OCI-LY7 (cell line): ENCODE data around the gene SMARCA2. TPM values are rescaled to one million over a fixed set of nuclear protein-coding genes. Genes with fewer than 3 reads are reported as not detected.

Experiments used
- BruUV-seq: library from RNA; stranded (reverse); fragments of 400-500 nt; replicated peaks from 2 replicates; lab custom pipeline; 2021; lab: Mats Ljungman, UMichigan
- CTCF ChIA-PET: fragments of 300-600 bp; sonication (Branson Sonifier 250); formaldehyde crosslinking; loops from one replicate; lab custom pipeline; 2022; ENCODE audit warnings: antibody characterized with exemption; ENCODE audit not compliant: unreplicated experiment; lab: Charles Lee
- POLR2A ChIA-PET: fragments of 300-600 bp; sonication (Branson Sonifier 250); formaldehyde crosslinking; loops from one replicate; lab custom pipeline; 2022; ENCODE audit warnings: antibody characterized with exemption; lab: Charles Lee
- DNase-seq: peaks from one replicate; pipeline ENCODE4 v3.0.0-alpha.2; 2015; ENCODE audit warnings: low spot score
- H2AFZ ChIP-seq: fragments of 200-600 bp; sonication (generic), shearing (Covaris generic); 2 replicates; pipeline ENCODE4 v1.6.1; 2014; ENCODE audit warnings: mild to moderate bottlenecking, antibody characterized with exemption, low read length, moderate library complexity
- H3K27ac ChIP-seq: fragments of 200-600 bp; sonication (generic); 2 replicates; pipeline ENCODE4 v1.5.1; 2014; ENCODE audit warnings: mixed run types, low read depth, mild to moderate bottlenecking, moderate library complexity, low read length, inconsistent platforms; ENCODE audit not compliant: poor library complexity, severe bottlenecking
- H3K36me3 ChIP-seq: fragments of 200-600 bp; sonication (generic); 2 replicates; pipeline ENCODE4 v1.6.1; 2014; ENCODE audit warnings: mild to moderate bottlenecking, antibody characterized with exemption, low read length, moderate library complexity, mixed read lengths; ENCODE audit not compliant: insufficient read depth
- H3K4me1 ChIP-seq: fragments of 200-600 bp; sonication (generic); 2 replicates; pipeline ENCODE4 v1.5.1; 2014; ENCODE audit warnings: mild to moderate bottlenecking, low read length; ENCODE audit not compliant: insufficient read depth, poor library complexity, severe bottlenecking
- H3K4me2 ChIP-seq: fragments of 200-600 bp; sonication (generic); 2 replicates; pipeline ENCODE4 v1.6.1; 2014; ENCODE audit warnings: mild to moderate bottlenecking, low read length
- H3K4me3 ChIP-seq: fragments of 200-600 bp; sonication (generic); 2 replicates; pipeline ENCODE4 v1.5.1; 2014; ENCODE audit warnings: mild to moderate bottlenecking, low read depth, low read length; ENCODE audit not compliant: poor library complexity, severe bottlenecking
- H3K79me2 ChIP-seq: fragments of 200-600 bp; sonication (generic); 2 replicates; pipeline ENCODE4 v1.6.1; 2016; ENCODE audit warnings: low read depth, mild to moderate bottlenecking, low read length, moderate library complexity, mixed read lengths; ENCODE audit not compliant: insufficient read depth
- H3K9me2 ChIP-seq: fragments of 200-600 bp; sonication (generic); 2 replicates; pipeline ENCODE4 v1.6.1; 2016; ENCODE audit warnings: mild to moderate bottlenecking, low read length, mixed read lengths; ENCODE audit not compliant: insufficient read depth
- H3K9me3 ChIP-seq: fragments of 200-600 bp; sonication (generic); 2 replicates; pipeline ENCODE4 v1.6.1; 2014; ENCODE audit warnings: mild to moderate bottlenecking, mixed run types, low read length, mixed read lengths
- H4K20me1 ChIP-seq: fragments of 200-600 bp; sonication (generic); 2 replicates; pipeline ENCODE4 v1.6.1; 2014; ENCODE audit warnings: mild to moderate bottlenecking, antibody characterized with exemption, low read length, moderate library complexity, mixed read lengths; ENCODE audit not compliant: insufficient read depth
- EZH2phosphoT487 ChIP-seq: fragments of 200-600 bp; sonication (generic); IDR thresholded peaks from 2 replicates; pipeline ENCODE4 v1.6.1; 2018; ENCODE audit warnings: low read depth, borderline replicate concordance, mild to moderate bottlenecking, mixed run types, antibody characterized with exemption, low read length, moderate library complexity, mixed read lengths
- intact Hi-C: fragments of 100-400 bp; cut with micrococcal nuclease; formaldehyde crosslinking; loops from one replicate; pipeline ENCODE4 v1.10.0; 2022; ENCODE audit not compliant: unreplicated experiment
- total RNA-seq, 2 experiments: library from RNA; depleted of rRNA in 1 of 2; stranded (reverse); fragments of >200 nt in 1 of 2; shearing (Covaris generic) in 1 of 2; gene quantifications; 2 replicates each; pipeline ENCODE4 v1.2.3, GENCODE V29; 2014 to 2022
- TF ChIP-seq, protein P1 (sequence below): fragments of 200-600 bp; sonication (generic); conservative IDR thresholded peaks from 2 replicates; pipeline ENCODE4 v1.5.1; 2014; ENCODE audit warnings: mild to moderate bottlenecking, antibody characterized with exemption, low read length, moderate library complexity, mixed read lengths

SMARCA2 gene
- total RNA-seq, 2 experiments from 2014 or later, result 54.8 to 80.6 TPM

DNA sequence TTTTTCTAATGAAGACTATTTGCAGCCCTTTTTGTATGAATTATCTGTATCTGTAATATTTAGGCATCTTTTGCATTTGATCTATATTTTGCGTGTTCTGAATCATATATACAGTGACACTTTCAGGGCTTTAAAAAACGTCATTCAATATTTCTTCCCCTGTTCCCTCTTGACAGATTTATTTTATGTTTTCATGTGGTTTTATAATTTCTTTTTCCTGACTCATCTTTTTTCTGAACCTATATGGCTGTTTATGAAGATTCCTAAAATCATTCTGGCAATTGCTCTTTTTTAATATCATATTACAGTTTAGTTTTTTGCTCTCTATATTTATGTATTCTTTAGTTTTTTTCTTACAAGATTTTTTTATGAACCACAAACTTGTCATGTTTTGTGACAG, 67.6 kb downstream of the SMARCA2 start:
- intact Hi-C loops, result loop anchor here (10.0 kb wide), 1 partner anchor 208 kb away; no protein-coding TSS in a partner anchor
- Histone ChIP-seq H3K4me1 (no peaks in the 10 kb centered on the region), H3K4me3 (no peak overlapping the region), H2AFZ (no peak overlapping the region), H3K9me2 (no peaks in the 10 kb centered on the region), H3K4me2 (no peak overlapping the region), H3K9me3 (no peaks in the 10 kb centered on the region), H3K79me2 (no peaks in the 10 kb centered on the region), H3K27ac (no peak overlapping the region), H3K36me3 (peaks cover 75% of the 10 kb centered on the region), H4K20me1 (no peaks in the 10 kb centered on the region)
- DNase-seq, result no peak
- POLR2A ChIA-PET, result no interaction called here
- CTCF ChIA-PET, result no interaction called here
- TF ChIP-seq, protein P1, sequence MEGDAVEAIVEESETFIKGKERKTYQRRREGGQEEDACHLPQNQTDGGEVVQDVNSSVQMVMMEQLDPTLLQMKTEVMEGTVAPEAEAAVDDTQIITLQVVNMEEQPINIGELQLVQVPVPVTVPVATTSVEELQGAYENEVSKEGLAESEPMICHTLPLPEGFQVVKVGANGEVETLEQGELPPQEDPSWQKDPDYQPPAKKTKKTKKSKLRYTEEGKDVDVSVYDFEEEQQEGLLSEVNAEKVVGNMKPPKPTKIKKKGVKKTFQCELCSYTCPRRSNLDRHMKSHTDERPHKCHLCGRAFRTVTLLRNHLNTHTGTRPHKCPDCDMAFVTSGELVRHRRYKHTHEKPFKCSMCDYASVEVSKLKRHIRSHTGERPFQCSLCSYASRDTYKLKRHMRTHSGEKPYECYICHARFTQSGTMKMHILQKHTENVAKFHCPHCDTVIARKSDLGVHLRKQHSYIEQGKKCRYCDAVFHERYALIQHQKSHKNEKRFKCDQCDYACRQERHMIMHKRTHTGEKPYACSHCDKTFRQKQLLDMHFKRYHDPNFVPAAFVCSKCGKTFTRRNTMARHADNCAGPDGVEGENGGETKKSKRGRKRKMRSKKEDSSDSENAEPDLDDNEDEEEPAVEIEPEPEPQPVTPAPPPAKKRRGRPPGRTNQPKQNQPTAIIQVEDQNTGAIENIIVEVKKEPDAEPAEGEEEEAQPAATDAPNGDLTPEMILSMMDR, result no peak
- no peak for TF ChIP-seq EZH2phosphoT487
- no TSS peak for BruUV-seq

DNA sequence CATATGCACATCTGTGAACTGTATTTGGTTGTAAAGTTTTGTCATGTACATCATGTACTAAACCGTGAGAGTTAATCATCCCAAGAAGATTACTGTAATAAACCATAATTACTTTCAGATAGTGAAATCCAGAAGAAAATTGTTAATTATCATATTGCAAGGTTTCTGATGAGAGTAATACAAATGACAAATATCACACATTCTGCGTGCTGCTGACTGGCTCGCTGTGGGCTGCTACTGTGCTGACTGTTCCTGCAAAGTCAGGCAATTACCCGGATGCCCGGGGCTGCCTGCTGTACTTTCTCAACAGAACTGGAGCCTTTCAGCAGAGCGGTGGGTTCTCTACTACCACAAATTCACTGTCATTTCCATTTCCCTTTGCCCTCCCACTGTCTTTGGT, 68.3 kb downstream of the SMARCA2 start:
- BruUV-seq, result no TSS peak
- Histone ChIP-seq H3K4me1 (no peaks in the 10 kb centered on the region), H2AFZ (no peak overlapping the region), H3K79me2 (no peaks in the 10 kb centered on the region), H3K27ac (no peak overlapping the region), H4K20me1 (no peaks in the 10 kb centered on the region), H3K36me3 (peaks cover 70% of the 10 kb centered on the region), H3K9me2 (no peaks in the 10 kb centered on the region), H3K4me2 (no peak overlapping the region), H3K9me3 (no peaks in the 10 kb centered on the region), H3K4me3 (no peak overlapping the region)
- DNase-seq, result no peak
- ChIA-PET CTCF (no interaction called here), POLR2A (no interaction called here)
- TF ChIP-seq, protein P1, result no peak
- no peak for TF ChIP-seq EZH2phosphoT487
- intact Hi-C loops, result loop anchor here (10.0 kb wide), 1 partner anchor 209 kb away; no protein-coding TSS in a partner anchor

DNA sequence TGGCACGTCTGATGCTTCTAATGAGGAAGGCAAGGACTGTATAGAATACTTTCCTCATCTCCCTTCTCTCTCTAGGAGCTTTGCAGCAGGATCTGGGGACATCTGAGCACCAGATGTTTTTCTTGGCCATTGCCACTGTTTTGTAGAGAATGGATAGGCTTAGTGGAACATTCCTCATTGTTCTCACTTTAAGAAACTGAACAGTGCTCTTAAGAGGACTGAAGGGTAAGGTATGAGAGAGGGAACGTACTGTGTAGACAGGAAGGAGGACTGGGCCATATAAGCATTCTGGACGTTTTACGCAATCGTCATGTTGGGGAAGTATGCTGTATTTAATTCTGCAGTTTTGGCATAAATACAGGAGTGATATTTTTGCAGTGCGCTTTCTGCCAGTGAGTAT, 70.6 kb downstream of the SMARCA2 start:
- POLR2A ChIA-PET, result no interaction called here

More for the DNA sequence above, 70.6 kb downstream of the SMARCA2 start:
- no peak for DNase-seq
- CTCF ChIA-PET, result no interaction called here
- Histone ChIP-seq H3K36me3 (peaks cover 74% of the 10 kb centered on the region), H3K27ac (no peak overlapping the region), H3K4me1 (no peaks in the 10 kb centered on the region), H3K9me3 (no peaks in the 10 kb centered on the region), H4K20me1 (no peaks in the 10 kb centered on the region), H3K4me3 (no peak overlapping the region), H3K79me2 (no peaks in the 10 kb centered on the region), H3K4me2 (no peak overlapping the region), H2AFZ (no peak overlapping the region), H3K9me2 (no peaks in the 10 kb centered on the region)
- BruUV-seq, result no TSS peak
- intact Hi-C loops, result loop anchor here (5.0 to 10.0 kb wide), 3 partner anchors 68 to 211 kb away; partner anchors contain the start of gene SMARCA2
- no peak for TF ChIP-seq EZH2phosphoT487
- TF ChIP-seq, protein P1, result no peak
